GM18505 (cell line): Measurements from ENCODE around the gene DNMBP.

Experiments used
- ATAC-seq: cut with Tn5 transposase; IDR thresholded peaks from one replicate; pipeline ENCODE4 v1.9.1; 2021; ENCODE audit not compliant: unreplicated experiment
- POLR2A ChIP-seq: IDR thresholded peaks from 4 replicates; pipeline ENCODE4 v1.6.1; 2011; ENCODE audit warnings: borderline replicate concordance; ENCODE audit not compliant: insufficient read depth, insufficient read length; ENCODE audit errors: extremely low read depth

DNMBP gene

GRCh38 chr10:100009793-100010676 lies at the start of gene DNMBP:
DNMBP (minus strand) TSS chr10:100009947; CDS start chr10:99972124, 37,823 bp downstream.
- ATAC-seq, result peak; percentile 65
- TF ChIP-seq POLR2A, result peak; percentile 60

DNA sequence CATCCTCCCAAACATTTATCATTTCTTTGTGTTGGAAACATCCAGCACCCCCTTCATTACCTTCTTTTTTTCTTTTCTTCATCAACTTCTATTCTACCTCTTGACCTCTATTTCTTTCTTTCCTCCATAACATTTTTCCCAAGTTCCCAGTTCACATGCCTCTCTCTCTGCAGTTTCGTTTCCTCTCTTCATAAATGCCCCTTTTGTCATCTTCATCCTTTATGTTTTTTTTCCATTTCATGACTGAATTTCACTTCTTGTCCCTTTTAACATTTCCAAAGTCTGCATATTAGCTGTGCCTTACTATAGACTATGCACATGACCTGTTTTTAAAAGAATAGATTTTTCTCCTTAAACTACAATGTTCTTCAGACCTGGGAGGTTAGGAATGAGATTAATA lies 48.2 kb upstream of the DNMBP start:
- no peak for ATAC-seq
- no peak for TF ChIP-seq POLR2A

DNA sequence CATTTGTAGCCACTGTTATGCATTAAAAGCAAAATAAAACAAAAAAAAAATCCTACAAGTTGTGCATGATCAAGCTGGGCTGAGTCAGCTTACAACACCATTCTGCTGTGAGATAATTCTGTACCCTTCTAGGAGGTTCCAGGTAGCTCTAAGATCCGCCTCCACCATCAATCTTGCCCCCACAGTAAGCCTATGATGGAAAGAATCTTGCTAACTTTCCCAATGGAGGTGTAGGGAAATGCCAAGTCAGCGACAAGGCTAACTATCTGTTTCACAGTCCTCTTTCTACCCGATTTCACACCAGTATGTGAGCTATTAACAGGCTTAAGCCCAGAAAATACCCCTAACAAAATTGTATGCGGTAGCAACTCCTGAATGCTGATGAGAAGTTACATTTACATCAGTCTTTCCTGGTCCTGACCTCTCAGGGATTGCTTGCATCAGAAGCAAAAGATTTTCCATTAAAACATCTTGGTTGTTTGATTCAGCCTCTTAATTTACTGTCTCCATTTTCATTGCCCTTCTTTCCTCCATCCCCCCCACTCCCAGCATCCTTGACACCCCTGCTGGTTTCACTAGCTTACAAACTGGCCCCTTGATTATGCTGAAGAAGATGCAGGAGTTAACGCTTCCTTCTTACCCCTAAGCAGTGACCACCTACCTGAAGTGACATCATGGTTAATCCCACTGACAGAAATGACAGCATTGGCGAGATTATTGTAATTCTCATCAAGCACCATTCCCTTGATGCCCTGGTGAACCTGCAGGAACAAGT lies 44.1 kb upstream of the DNMBP start:
- TF ChIP-seq POLR2A, result no peak
- no peak for ATAC-seq

DNA sequence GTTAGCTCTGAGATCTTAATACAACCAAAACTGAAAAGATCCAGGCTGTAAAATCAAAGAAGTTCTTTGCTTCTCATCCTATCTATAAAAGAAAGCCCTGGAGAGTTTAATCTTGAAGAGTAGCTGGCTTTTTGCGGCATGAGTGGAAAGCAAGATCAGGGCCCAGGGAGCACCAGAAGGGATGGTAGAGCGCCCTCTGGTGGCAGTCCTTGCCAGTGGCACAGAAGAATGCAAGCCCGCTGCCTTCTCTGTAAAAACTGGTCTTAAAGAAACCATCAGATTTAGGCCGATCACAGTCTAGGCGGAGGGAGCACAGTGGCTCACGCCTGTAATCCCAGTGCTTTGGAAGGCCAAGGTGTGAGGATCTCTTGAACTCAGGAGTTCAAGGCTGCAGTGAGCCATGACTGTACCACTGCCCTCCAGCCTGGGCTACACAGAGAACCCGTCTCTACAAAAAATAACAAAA lies 36.3 kb upstream of the DNMBP start:
- ATAC-seq, result no peak
- TF ChIP-seq POLR2A, result no peak

GRCh38 chr10:100045592-100045991 lies 35.8 kb upstream of the DNMBP start:
- no peak for ATAC-seq
- no peak for TF ChIP-seq POLR2A

GRCh38 chr10:100043796-100044195 lies 34.0 kb upstream of the DNMBP start:
- no peak for TF ChIP-seq POLR2A
- no peak for ATAC-seq

DNA sequence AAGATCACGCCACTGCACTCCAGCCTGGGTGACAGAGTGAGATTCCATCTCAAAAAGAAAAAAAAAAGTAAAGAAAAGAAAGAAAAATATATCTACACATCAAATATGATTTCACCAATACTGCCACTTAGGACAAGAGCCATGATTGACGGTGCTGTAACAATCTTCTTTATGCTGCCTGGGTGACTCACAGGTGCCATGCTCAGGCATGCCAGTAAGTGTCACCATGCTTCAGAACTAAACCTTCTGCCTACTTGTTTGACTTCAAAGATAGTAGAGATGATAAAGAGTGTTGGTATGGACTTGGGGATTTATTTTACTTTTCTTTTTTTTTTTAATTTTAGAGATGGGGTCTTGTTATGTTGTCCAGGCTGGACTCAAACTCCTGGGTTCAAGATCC lies 33.6 kb upstream of the DNMBP start:
- ATAC-seq, result no peak
- no peak for TF ChIP-seq POLR2A

- TF ChIP-seq POLR2A, result no peak
- ATAC-seq, result no peak
Measured at GRCh38 chr10:100041306-100042002, 31.7 kb upstream of the DNMBP start.

GRCh38 chr10:100038561-100039071 lies 28.9 kb upstream of the DNMBP start:
- ATAC-seq, result no peak
- TF ChIP-seq POLR2A, result no peak

DNA sequence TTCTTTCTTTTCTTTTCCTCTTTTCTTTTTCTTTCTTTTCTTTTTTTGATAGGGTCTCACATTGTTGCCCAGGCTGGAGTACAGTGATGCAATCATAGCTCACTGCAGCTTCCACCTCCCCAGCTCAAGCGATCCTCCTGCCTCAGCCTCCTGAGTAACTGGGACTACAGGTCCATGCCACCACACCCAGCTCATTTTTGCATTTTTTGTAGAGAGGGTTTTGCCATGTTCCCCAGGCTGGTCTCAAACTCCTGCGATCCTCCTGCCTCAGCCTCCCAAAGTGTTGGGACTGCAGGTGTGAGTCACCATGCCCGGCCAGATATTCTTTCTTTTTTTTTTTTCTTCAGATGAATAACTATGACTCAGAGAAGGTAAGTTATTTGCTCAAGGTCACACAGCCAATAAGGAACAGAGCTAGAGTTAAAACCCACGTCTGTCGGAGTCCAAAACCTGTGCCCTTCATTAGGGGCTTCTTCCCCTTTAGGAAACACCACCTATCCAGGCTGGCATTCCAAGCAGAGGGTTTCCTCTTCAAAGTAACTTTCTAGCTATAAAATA lies 28.1 kb upstream of the DNMBP start:
- ATAC-seq, result no peak
- no peak for TF ChIP-seq POLR2A

DNA sequence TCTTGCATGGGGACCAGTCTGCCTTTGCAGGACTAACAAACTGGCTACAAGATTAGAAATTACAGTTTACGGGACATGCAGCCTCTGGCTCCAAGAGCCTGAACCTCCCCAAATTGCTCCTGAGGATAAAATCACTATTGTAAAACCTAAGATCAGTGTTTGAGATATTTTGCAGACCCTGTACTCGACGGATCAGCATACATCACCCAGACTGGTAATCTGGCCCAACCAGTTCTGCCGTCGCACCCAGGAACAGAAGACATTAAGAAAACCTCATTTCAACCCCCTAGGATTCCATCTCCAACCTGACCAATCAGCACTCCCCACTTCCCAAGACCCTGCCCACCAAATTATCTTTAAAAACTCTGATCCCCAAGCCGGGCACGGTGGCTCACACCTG lies 27.1 kb upstream of the DNMBP start:
- ATAC-seq, result no peak
- TF ChIP-seq POLR2A, result no peak

GRCh38 chr10:100033766-100034418 lies 24.1 kb upstream of the DNMBP start:
- no peak for ATAC-seq
- TF ChIP-seq POLR2A, result no peak

GRCh38 chr10:100027416-100027815 lies 17.7 kb upstream of the DNMBP start:
- no peak for TF ChIP-seq POLR2A
- no peak for ATAC-seq

DNA sequence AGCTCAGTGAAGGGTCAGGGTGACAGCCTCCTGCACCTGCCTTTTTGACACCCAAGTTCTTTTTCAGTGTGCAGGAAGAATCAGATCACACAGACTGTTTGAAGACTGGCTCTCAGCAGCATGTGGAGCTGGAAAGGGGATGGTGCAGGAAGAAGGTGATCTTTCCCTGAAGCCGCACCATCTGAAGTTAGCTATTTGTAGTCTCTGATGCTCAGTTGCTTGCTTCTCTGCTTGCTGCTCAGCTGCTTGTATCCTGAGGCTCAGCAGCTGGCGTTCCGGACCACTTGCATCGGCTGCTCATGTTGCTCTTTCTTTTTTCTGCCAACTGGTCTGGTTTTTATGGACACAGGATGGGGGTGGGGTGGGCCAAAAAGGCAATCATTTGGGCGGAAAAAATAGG lies 15.8 kb upstream of the DNMBP start:
- TF ChIP-seq POLR2A, result no peak
- no peak for ATAC-seq
